ENCODE measurements around the gene GRM1. TPM values are rescaled to one million over a fixed set of nuclear protein-coding genes. Genes with fewer than 3 reads are reported as not detected.

GRM1 gene
- total RNA-seq, 2 experiments from 2014 or later = not detected

GRCh38 chr6:146103416-146104072 lies 74.7 kb downstream of the GRM1 start:
- H3K9me3 Mint-ChIP-seq = peaks cover 3% of the 10 kb centered on the region
- no peaks in the 10 kb centered on the region for H3K4me1 Mint-ChIP-seq (ENCODE audit: low read depth)
- intact Hi-C loops (cut with DNase I, micrococcal nuclease) = no loop called here
- no peak for DNase-seq
- H3K27me3 Mint-ChIP-seq = peaks cover 10% of the 10 kb centered on the region
- H3K27me3 ChIP-seq (ENCODE audit: control insufficient read depth in 1 of 2, insufficient read depth in 2 of 2, low read length in 2 of 2) = no peaks in the 10 kb centered on the region
- H3K27ac Mint-ChIP-seq = no peak overlapping the region
- ChIA-PET CTCF (no interaction called here), POLR2A (no interaction called here)
- H3K4me3 ChIP-seq (ENCODE audit: low read length) = no peak overlapping the region
- no peak overlapping the region for H3K27ac ChIP-seq (ENCODE audit: low read depth in 1 of 2, low read length in 2 of 2)
- TF ChIP-seq CTCF (IDR thresholded peaks at IDR 0.05) = no peak
- no peaks in the 10 kb centered on the region for H3K36me3 Mint-ChIP-seq (ENCODE audit: low read depth)
- no peaks in the 10 kb centered on the region for H3K9me3 ChIP-seq (ENCODE audit: control insufficient read depth in 1 of 2, insufficient read depth in 1 of 2, low read length in 2 of 2)
- H3K4me1 ChIP-seq (ENCODE audit: insufficient read depth, low read length) = no peaks in the 10 kb centered on the region
- no peak overlapping the region for H3K4me3 Mint-ChIP-seq
- no peaks in the 10 kb centered on the region for H3K36me3 ChIP-seq (ENCODE audit: insufficient read depth, low read length)
- no peak for ATAC-seq (ENCODE audit: poor library complexity)

- TF ChIP-seq CTCF (IDR thresholded peaks at IDR 0.05) = no peak
- no peaks in the 10 kb centered on the region for H3K36me3 Mint-ChIP-seq (ENCODE audit: low read depth)
- peaks cover 5 to 7% of the 10 kb centered on the region in 2 experiments for H3K9me3 ChIP-seq (ENCODE audit: control insufficient read depth in 1 of 2, insufficient read depth in 1 of 2, low read length in 2 of 2)
- H3K4me1 Mint-ChIP-seq (ENCODE audit: low read depth) = no peaks in the 10 kb centered on the region
- H3K4me1 ChIP-seq (ENCODE audit: insufficient read depth, low read length) = no peaks in the 10 kb centered on the region
- POLR2A ChIA-PET = no interaction called here
- ATAC-seq (ENCODE audit: poor library complexity) = no peak
- no peak overlapping the region for H3K27ac ChIP-seq (ENCODE audit: low read depth in 1 of 2, low read length in 2 of 2)
- H3K9me3 Mint-ChIP-seq = peaks cover 8% of the 10 kb centered on the region
- no peak overlapping the region for H3K4me3 Mint-ChIP-seq
- H3K27me3 Mint-ChIP-seq = peaks cover 10% of the 10 kb centered on the region
- no peaks in the 10 kb centered on the region for H3K27me3 ChIP-seq (ENCODE audit: control insufficient read depth in 1 of 2, insufficient read depth in 2 of 2, low read length in 2 of 2)
- DNase-seq = no peak
- H3K27ac Mint-ChIP-seq = no peak overlapping the region
- intact Hi-C loops (cut with DNase I, micrococcal nuclease) = no loop called here
- CTCF ChIA-PET = no interaction called here
- no peaks in the 10 kb centered on the region for H3K36me3 ChIP-seq (ENCODE audit: insufficient read depth, low read length)
- H3K4me3 ChIP-seq (ENCODE audit: low read length) = no peak overlapping the region
Observed at GRCh38 chr6:146106532-146106931, 77.7 kb downstream of the GRM1 start.

GRCh38 chr6:146110990-146111389 lies 82.1 kb downstream of the GRM1 start:
- ChIA-PET CTCF (no interaction called here), POLR2A (no interaction called here)
- H3K36me3 ChIP-seq (ENCODE audit: insufficient read depth, low read length) = no peaks in the 10 kb centered on the region
- peaks cover 5 to 7% of the 10 kb centered on the region in 2 experiments for H3K9me3 ChIP-seq (ENCODE audit: control insufficient read depth in 1 of 2, insufficient read depth in 1 of 2, low read length in 2 of 2)
- intact Hi-C loops (cut with DNase I, micrococcal nuclease) = no loop called here
- Mint-ChIP-seq H3K4me1 (ENCODE audit: low read depth) (no peaks in the 10 kb centered on the region), H3K27ac (no peak overlapping the region), H3K4me3 (no peak overlapping the region), H3K27me3 (no peaks in the 10 kb centered on the region), H3K36me3 (ENCODE audit: low read depth) (no peaks in the 10 kb centered on the region), H3K9me3 (peaks cover 8% of the 10 kb centered on the region)
- ATAC-seq (ENCODE audit: poor library complexity) (no peak), DNase-seq (no peak)
- H3K27me3 ChIP-seq (ENCODE audit: control insufficient read depth in 1 of 2, insufficient read depth in 2 of 2, low read length in 2 of 2) = no peaks in the 10 kb centered on the region
- H3K4me1 ChIP-seq (ENCODE audit: insufficient read depth, low read length) = no peaks in the 10 kb centered on the region
- no peak for TF ChIP-seq CTCF (IDR thresholded peaks at IDR 0.05)
- H3K4me3 ChIP-seq (ENCODE audit: low read length) = no peak overlapping the region
- H3K27ac ChIP-seq (ENCODE audit: low read depth in 1 of 2, low read length in 2 of 2) = no peak overlapping the region

Data from CD4-positive, alpha-beta T cell (primary cell).